Neural progenitor cell (in vitro differentiated cells): ENCODE measurements around the gene MYLK. TPM values are rescaled to one million over a fixed set of nuclear protein-coding genes. Genes with fewer than 3 reads are reported as not detected.

Source experiments
- DNase-seq: peaks from one replicate; pipeline ENCODE4 v3.0.0-alpha.2; 2016; ENCODE audit warnings: low spot score
- H2AFZ ChIP-seq: fragments of 200-600 bp; sonication (generic); replicated peaks from 2 replicates; pipeline ENCODE4 v1.6.1; 2016; ENCODE audit warnings: antibody characterized with exemption
- H3F3A ChIP-seq: fragments of 200-600 bp; sonication (generic); 2 replicates; pipeline ENCODE4 v1.6.1; 2016; ENCODE audit warnings: antibody characterized with exemption, low read depth
- H3K27ac ChIP-seq: fragments of 200-600 bp; sonication (generic); 2 replicates; pipeline ENCODE4 v1.5.1; 2016; ENCODE audit warnings: mild to moderate bottlenecking
- H3K27me3 ChIP-seq: fragments of 200-600 bp; sonication (generic); 2 replicates; pipeline ENCODE4 v1.6.1; 2016; ENCODE audit warnings: mild to moderate bottlenecking, moderate library complexity
- H3K36me3 ChIP-seq: fragments of 200-600 bp; sonication (generic); 2 replicates; pipeline ENCODE4 v1.5.1; 2016
- H3K4me1 ChIP-seq: fragments of 200-600 bp; sonication (generic); 2 replicates; pipeline ENCODE4 v1.6.1; 2016; ENCODE audit warnings: mixed run types
- H3K4me2 ChIP-seq: fragments of 200-600 bp; sonication (generic); 2 replicates; pipeline ENCODE4 v1.6.1; 2016
- H3K4me3 ChIP-seq: fragments of 200-600 bp; sonication (generic); 2 replicates; pipeline ENCODE4 v1.5.1; 2016
- H3K79me2 ChIP-seq: fragments of 200-600 bp; sonication (generic); 2 replicates; pipeline ENCODE4 v1.6.1; 2016; ENCODE audit warnings: low read depth
- H3K9ac ChIP-seq: fragments of 200-600 bp; sonication (generic); 2 replicates; pipeline ENCODE4 v1.6.1; 2016
- H3K9me3 ChIP-seq: fragments of 200-600 bp; sonication (generic); 2 replicates; pipeline ENCODE4 v1.5.1; 2016; ENCODE audit warnings: low read depth
- H4K20me1 ChIP-seq: fragments of 200-600 bp; sonication (generic); 2 replicates; pipeline ENCODE4 v1.6.1; 2016; ENCODE audit warnings: low read depth
- H3K27ac Mint-ChIP-seq: 3 replicates; pipeline ENCODE4 v1.8.0; 2021; ENCODE audit warnings: mixed read lengths
- H3K27me3 Mint-ChIP-seq: 2 replicates; pipeline ENCODE4 v1.8.0; 2022; ENCODE audit warnings: low read depth, mild to moderate bottlenecking, inconsistent platforms, moderate library complexity, mixed read lengths; ENCODE audit not compliant: insufficient read depth
- H3K36me3 Mint-ChIP-seq: 3 replicates; pipeline ENCODE4 v1.8.0; 2021; ENCODE audit warnings: mixed read lengths
- H3K4me1 Mint-ChIP-seq: 3 replicates; pipeline ENCODE4 v1.8.0; 2021; ENCODE audit warnings: mixed read lengths
- H3K4me3 Mint-ChIP-seq: 3 replicates; pipeline ENCODE4 v1.8.0; 2021; ENCODE audit warnings: mild to moderate bottlenecking, moderate library complexity, mixed read lengths
- H3K9me3 Mint-ChIP-seq: 3 replicates; pipeline ENCODE4 v1.8.0; 2020; ENCODE audit warnings: mixed read lengths
- CTCF ChIP-seq: fragments of 200-600 bp; sonication (generic); IDR thresholded peaks from 2 replicates; pipeline ENCODE4 v1.5.1; 2017; ENCODE audit warnings: antibody characterized with exemption, mild to moderate bottlenecking
- EZH2 ChIP-seq: fragments of 200-600 bp; sonication (generic); IDR thresholded peaks from 2 replicates; pipeline ENCODE4 v1.6.1; 2017; ENCODE audit warnings: antibody characterized with exemption, mild to moderate bottlenecking, moderate library complexity
- EZH2phosphoT487 ChIP-seq: fragments of 200-600 bp; sonication (generic); IDR thresholded peaks from 2 replicates; pipeline ENCODE4 v1.6.1; 2017; ENCODE audit warnings: antibody characterized with exemption
- total RNA-seq: library from RNA; depleted of rRNA; stranded (reverse); fragments of >200 nt; gene quantifications from 2 replicates; pipeline ENCODE4 v1.2.3, GENCODE V29; 2015; ENCODE audit warnings: low replicate concordance

The MYLK gene
- total RNA-seq, 1 donor from 2014 or later = 28.4 TPM

GRCh38 chr3:123861081-123861836, 22.9 kb downstream of the MYLK start:
- Mint-ChIP-seq H3K9me3 (peaks cover 45% of the 10 kb centered on the region), H3K27ac (no peak overlapping the region), H3K4me3 (no peak overlapping the region), H3K36me3 (peaks cover 39% of the 10 kb centered on the region), H3K27me3 (no peaks in the 10 kb centered on the region), H3K4me1 (peaks cover 16% of the 10 kb centered on the region)
- Histone ChIP-seq H3K9me3 (no peaks in the 10 kb centered on the region), H3K79me2 (no peaks in the 10 kb centered on the region), H3K27ac (no peak overlapping the region), H4K20me1 (no peaks in the 10 kb centered on the region), H3K27me3 (no peaks in the 10 kb centered on the region), H3K4me3 (no peak overlapping the region), H2AFZ (no peak overlapping the region), H3K36me3 (no peaks in the 10 kb centered on the region), H3K9ac (no peak overlapping the region), H3K4me1 (no peaks in the 10 kb centered on the region), H3F3A (no peaks in the 10 kb centered on the region), H3K4me2 (no peak overlapping the region)
- no peak for DNase-seq
- TF ChIP-seq EZH2 = no peak
- no peak for TF ChIP-seq CTCF
- no peak for TF ChIP-seq EZH2phosphoT487

GRCh38 chr3:123859177-123859576, 25.0 kb downstream of the MYLK start:
- H3K27me3 ChIP-seq = no peaks in the 10 kb centered on the region
- Mint-ChIP-seq H3K27me3 (no peaks in the 10 kb centered on the region), H3K27ac (no peak overlapping the region), H3K4me1 (peaks cover 16% of the 10 kb centered on the region), H3K9me3 (peaks cover 56% of the 10 kb centered on the region), H3K36me3 (peaks cover 29% of the 10 kb centered on the region), H3K4me3 (no peak overlapping the region)
- DNase-seq = no peak
- no peaks in the 10 kb centered on the region for H3F3A ChIP-seq
- H3K4me1 ChIP-seq = no peaks in the 10 kb centered on the region
- H3K36me3 ChIP-seq = no peaks in the 10 kb centered on the region
- TF ChIP-seq EZH2phosphoT487 (no peak), CTCF (no peak), EZH2 (no peak)
- no peaks in the 10 kb centered on the region for H3K79me2 ChIP-seq
- H4K20me1 ChIP-seq = no peaks in the 10 kb centered on the region
- H2AFZ ChIP-seq = no peak overlapping the region
- no peak overlapping the region for H3K9ac ChIP-seq
- peaks cover 6% of the 10 kb centered on the region for H3K9me3 ChIP-seq
- H3K27ac ChIP-seq = no peak overlapping the region
- H3K4me3 ChIP-seq = no peak overlapping the region
- H3K4me2 ChIP-seq = no peak overlapping the region

GRCh38 chr3:123854905-123855304, 29.2 kb downstream of the MYLK start:
- no peaks in the 10 kb centered on the region for H3K27me3 Mint-ChIP-seq
- H3K36me3 Mint-ChIP-seq = peaks cover 30% of the 10 kb centered on the region
- no peaks in the 10 kb centered on the region for H3K79me2 ChIP-seq
- DNase-seq = no peak
- peaks cover 6% of the 10 kb centered on the region for H3K9me3 ChIP-seq
- H3K9ac ChIP-seq = no peak overlapping the region
- H3K4me2 ChIP-seq = no peak overlapping the region
- H3K27ac Mint-ChIP-seq = no peak overlapping the region
- H3K4me1 Mint-ChIP-seq = peaks cover 4% of the 10 kb centered on the region
- peaks cover 62% of the 10 kb centered on the region for H3K9me3 Mint-ChIP-seq
- TF ChIP-seq EZH2phosphoT487 (no peak), CTCF (no peak), EZH2 (no peak)
- no peaks in the 10 kb centered on the region for H3K36me3 ChIP-seq
- H3K4me3 Mint-ChIP-seq = no peak overlapping the region
- H3K27ac ChIP-seq = no peak overlapping the region
- no peaks in the 10 kb centered on the region for H3K4me1 ChIP-seq
- H3F3A ChIP-seq = no peaks in the 10 kb centered on the region
- no peak overlapping the region for H3K4me3 ChIP-seq
- no peaks in the 10 kb centered on the region for H3K27me3 ChIP-seq
- no peaks in the 10 kb centered on the region for H4K20me1 ChIP-seq
- no peak overlapping the region for H2AFZ ChIP-seq
